HG02623 (cell line): ENCODE data around the gene G3BP1.
"Not testable (repeated sequence)": the region's sequence is repeated elsewhere in the genome, so short reads cannot be mapped to it uniquely, and the experiment has no call there.

Experiments used
- ATAC-seq: cut with Tn5 transposase; IDR thresholded peaks from one replicate; pipeline ENCODE4 v1.9.1; 2021; ENCODE audit warnings: moderate library complexity; ENCODE audit not compliant: unreplicated experiment

G3BP1 gene

GRCh38 chr5:151855701-151856100 is 83.9 kb downstream of the G3BP1 start:
- no peak for ATAC-seq

- ATAC-seq, result no peak
Observed at GRCh38 chr5:151856861-151857260, 85.1 kb downstream of the G3BP1 start.

GRCh38 chr5:151860867-151861266 is 89.1 kb downstream of the G3BP1 start:
- ATAC-seq, result not testable (repeated sequence)
